GM21619 (cell line): ENCODE measurements around the gene SDHAF3.
A peak's percentile ranks its signal among the peaks of the same experiment; 100 is the strongest.
"Not testable (repeated sequence)": the region's sequence is repeated elsewhere in the genome, so short reads cannot be mapped to it uniquely, and the experiment has no call there.

Experiments
- ATAC-seq: cut with Tn5 transposase; IDR thresholded peaks from one replicate; pipeline ENCODE4 v1.9.1; 2021; ENCODE audit not compliant: unreplicated experiment

The SDHAF3 gene

GRCh38 chr7:97123115-97123514 lies 5.6 kb downstream of the SDHAF3 start:
- not testable (repeated sequence) for ATAC-seq

- ATAC-seq, result no peak
Observed at GRCh38 chr7:97126483-97127171, 9.1 kb downstream of the SDHAF3 start.

DNA sequence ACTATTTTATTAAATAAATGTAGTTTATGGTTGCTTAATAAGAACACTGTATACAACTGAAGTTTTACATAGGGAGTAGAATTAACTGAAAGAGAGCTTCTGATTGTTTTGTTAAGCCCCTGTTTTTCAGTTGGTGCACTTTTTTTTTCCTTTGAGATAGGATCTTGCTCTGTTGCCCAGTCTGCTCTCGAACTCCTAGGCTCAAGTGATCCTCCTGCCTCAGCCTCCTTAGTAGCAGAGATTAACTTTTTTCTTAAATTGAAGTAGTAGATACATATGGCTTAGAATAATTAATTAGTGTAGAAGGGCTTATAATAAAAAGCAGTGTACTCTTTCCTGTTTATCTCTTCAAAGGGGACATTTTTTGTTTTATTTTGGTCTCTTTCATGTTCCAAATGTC lies 11.2 kb downstream of the SDHAF3 start:
- ATAC-seq, result no peak

DNA sequence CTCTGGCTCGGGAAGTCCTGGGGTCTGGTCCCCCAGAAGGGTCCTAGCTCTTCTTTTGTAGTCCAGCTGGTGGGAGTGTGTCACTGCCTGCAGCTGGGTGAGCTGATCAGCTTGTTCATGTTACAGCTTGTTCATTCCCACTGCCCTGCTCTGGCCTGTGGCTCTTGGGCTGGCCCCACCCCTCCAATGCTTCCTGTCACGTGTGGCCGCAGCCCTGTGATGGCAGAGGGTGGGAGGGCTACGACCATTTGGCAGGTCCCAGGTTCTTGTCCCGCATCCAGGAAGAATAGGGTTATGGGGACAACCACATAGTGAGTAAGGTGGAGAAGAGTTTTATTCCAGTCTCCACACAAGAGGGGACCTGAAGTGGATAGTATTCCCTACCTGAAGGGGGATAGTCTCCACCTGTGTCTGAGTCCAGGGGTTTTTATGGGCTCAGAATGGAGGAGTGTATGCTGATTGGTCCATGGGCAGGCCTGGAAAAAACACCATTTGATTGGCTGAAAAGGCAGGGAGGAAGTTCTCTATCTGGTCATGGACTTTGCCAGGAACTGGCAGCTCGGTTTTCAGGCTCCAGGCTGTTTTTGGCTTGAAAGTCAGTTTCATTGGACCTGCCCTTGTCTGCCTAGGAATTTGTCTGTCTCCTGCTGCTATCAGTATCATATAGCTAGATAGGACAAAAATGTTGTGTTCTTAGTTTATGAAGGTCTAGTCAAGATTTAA lies 13.1 kb downstream of the SDHAF3 start:
- no peak for ATAC-seq

DNA sequence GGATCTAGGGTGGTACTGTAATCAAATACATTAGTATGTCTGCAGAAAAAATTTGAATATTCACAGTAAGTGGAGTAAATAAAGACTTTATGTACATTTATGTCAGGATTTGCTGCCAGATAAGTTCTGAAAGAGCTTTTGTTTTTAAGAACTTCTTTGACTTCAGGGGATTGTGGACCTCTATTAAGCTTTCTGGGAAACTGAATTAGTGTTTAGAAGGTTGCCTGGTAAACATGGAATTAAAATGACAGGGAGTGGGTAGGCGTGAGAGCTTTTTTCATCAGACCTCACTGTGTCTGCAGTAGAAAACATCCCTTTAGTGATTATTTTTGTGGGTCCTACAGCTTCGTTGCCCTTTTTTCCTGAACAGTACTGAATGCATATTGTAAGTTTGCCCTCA lies 15.7 kb downstream of the SDHAF3 start:
- no peak for ATAC-seq

DNA sequence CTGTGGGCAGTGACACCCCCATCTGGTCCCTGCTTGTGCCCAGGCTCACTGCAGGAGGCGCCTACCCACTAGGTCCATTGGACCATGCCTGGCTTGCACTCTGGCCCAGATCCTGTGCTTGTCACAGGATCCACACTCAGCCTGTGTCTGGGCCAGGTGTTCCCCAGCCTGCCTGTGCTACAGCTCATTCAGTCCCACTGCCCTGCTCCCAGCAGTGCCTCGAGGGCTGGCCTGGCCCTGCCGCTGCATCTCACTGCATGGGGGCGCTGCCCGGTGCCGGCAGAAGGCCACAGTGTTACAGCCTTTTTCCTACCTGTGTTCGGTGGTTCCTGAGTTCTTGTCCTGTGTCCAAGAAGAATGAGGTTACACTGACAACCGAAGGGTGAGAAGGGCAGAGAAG lies 21.3 kb downstream of the SDHAF3 start:
- ATAC-seq, result no peak

DNA sequence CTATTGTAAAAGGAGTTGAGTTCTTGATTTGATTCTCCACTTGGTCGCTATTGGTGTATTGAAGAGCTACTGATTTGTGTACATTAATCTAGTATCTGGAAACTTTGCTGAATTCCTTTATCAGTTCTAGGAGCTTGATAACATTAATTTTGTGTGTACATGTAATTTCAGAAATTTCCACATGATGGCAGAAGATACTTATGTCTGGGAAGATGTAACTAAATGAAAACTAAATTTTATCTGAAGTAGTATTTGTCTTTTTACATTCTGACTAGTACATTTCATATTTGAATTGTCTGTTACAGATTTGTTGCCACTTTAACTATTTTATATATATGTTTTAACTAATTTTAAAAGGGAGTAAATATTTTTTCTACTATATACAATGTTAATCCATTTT lies 27.6 kb downstream of the SDHAF3 start:
- no peak for ATAC-seq

DNA sequence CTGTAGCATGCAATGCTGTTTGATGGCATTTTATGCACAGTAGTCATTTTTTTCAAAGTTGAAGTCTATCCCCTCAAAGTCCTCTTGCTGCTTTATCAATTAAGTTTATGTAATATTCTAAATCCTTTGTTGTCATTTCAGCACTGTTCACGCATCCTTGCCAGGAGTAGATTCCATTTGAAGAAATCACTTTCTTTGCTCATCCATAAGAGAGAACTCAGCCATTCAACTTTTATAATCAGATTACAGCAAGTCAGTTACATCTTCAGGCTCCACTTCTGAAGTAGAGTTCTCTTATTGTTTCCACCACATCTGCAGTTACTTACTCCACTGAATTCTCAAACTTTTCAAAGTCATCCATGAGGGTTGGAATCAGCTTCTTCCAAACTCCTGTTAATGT lies 32.3 kb downstream of the SDHAF3 start:
- no peak for ATAC-seq

- ATAC-seq, result no peak
Observed at GRCh38 chr7:97155897-97156418, 38.5 kb downstream of the SDHAF3 start.

DNA sequence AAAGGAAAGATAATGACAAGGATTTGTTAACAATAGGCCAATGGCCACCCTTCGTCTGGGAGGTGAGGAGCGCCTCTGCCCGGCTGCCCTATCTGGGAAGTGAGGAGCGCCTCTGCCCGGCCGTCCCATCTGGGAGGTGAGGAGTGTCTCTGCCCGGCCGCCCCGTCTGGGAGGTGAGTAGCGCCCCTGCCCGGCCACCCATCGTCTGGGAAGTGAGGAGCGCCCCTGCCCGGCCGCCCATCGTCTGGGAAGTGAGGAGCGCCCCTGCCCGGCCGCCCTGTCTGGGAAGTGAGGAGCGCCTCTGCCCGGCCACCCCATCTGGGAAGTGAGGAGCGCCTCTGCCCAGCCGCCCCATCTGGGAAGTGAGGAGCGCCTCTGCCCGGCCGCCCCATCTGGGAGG lies 42.5 kb downstream of the SDHAF3 start:
- not testable (repeated sequence) for ATAC-seq

DNA sequence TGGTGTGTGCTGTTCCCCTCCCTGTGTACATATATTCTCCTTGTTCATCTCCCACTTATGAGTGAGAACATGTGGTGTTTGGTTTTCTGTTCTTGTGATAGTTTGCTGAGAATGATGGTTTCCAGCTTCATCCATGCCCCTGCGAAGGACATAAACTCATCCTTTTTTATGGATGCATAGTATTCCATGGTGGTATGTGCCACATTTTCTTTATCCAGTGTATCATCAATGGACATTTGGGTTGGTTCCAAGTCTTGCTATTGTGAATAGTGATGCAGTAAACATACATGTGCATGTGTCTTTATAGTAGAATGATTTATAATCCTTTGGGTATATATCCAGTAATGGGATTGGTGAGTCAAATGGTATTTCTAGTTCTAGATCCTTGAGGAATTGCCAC lies 44.1 kb downstream of the SDHAF3 start:
- ATAC-seq, result not testable (repeated sequence)

DNA sequence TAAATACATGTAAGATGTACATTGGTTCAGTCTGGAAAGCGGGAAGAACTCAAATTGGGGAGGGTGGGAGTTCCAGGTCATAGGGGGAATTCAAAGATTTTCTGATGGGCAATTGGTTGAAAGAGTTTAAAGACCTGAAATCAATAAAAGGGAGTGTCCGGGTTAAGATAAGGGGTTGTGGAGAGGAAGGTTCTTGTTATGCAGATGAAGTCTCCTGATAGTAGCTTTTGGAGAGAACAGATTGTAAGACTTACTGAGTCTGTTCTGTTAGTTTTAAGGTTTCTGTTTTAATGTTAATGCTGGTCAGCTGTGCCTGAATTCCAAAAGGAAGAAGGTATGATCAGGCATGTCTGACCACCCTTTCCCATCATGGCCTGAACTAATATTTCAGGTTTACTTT lies 48.8 kb downstream of the SDHAF3 start:
- ATAC-seq, result no peak

- no peak for ATAC-seq
Observed at GRCh38 chr7:97167176-97167575, 49.7 kb downstream of the SDHAF3 start.

- no peak for ATAC-seq
Observed at GRCh38 chr7:97167749-97168148, 50.3 kb downstream of the SDHAF3 start.

DNA sequence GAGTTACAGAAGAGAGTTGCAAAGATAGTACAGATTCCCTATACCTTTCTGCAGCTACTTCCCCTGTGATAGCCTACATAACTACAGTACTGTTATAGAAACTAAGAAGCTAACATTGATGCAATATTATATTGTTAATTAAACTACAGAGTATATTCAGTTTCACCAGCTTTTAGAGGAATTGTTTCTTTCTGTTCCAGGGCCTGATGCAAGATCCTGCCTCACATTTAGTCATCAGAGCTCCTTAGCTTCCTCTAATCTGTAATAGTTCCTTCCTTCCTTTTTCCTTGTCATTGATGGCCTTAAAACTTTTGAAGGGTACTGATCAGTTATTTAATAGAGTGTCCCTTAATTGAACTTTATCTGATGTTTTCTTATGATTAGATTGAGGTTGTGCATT lies 56.8 kb downstream of the SDHAF3 start:
- no peak for ATAC-seq

DNA sequence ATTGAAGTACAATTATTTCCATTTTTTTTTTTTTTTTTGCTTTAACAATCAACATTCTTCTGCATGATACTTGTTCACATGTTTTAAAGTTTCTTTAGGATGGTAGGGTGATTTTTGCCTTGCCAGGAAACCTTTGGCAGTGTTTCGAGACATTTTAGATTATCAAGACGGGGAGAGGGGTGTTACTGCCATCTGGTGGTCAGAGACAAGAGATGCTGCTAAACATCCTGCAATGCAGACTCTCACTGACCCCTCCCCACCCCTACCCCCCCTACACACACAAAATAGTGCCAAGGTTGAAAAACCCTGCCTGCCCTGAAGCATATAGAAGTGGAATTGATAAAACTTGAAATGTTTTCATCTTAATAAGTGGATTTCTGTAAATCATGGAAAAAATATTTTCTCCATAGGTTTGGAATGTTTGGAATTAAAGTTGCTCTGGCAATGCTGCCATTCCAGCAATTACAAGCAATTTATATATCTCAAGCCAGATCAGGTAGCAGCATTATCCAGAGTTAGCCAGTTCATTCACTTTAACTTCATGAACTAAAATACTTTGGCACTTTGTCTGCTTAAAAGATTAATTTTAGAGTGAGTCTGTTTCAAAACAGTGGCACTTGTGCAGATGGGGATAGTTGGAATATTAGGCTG lies 62.1 kb downstream of the SDHAF3 start:
- ATAC-seq, result peak; percentile 81

GRCh38 chr7:97187067-97187466 lies 69.6 kb downstream of the SDHAF3 start:
- ATAC-seq, result no peak

DNA sequence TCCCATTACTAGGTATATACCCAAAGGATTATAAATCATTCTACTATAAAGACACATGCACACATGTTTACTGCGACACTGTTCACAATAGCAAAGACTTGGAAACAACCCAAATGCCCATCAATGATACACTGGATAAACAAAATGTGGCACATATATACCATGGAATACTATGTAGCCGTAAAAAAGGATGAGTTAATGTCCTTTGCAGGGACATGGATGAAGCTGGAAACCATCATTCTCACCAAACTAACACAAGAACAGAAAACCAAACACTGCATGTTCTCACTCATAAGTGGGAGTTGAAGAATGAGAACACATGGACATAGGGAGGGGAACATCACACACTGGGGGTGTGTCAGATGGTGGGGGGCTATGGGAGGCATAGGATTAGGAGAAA lies 78.7 kb downstream of the SDHAF3 start:
- ATAC-seq, result not testable (repeated sequence)

- ATAC-seq, result no peak
Observed at GRCh38 chr7:97198596-97198995, 81.1 kb downstream of the SDHAF3 start.

GRCh38 chr7:97200018-97200417 lies 82.5 kb downstream of the SDHAF3 start:
- ATAC-seq, result no peak

GRCh38 chr7:97203957-97204356 lies 86.5 kb downstream of the SDHAF3 start:
- ATAC-seq, result no peak

GRCh38 chr7:97204821-97205220 lies 87.3 kb downstream of the SDHAF3 start:
- no peak for ATAC-seq
